Head of caudate nucleus (tissue), 42 donors: ENCODE data around the gene TENT4A.

Experiments
- DNase-seq, 42 donors: peaks; one replicate each; pipeline versions ENCODE4 v3.0.0 to v3.0.0-alpha.2; 2020 to 2021; ENCODE audit warnings: mixed read lengths in 7 of 42
- intact Hi-C: fragments of 100-400 bp; cut with DNase I; formaldehyde crosslinking; loops from one replicate; pipeline ENCODE4 v1.15.0; 2022

Gene TENT4A

GRCh38 chr5:6728011-6728794 lies 15.0 kb downstream of the TENT4A start:
- peak in 1 of 42 donors; percentile 23 for DNase-seq
- intact Hi-C loops, result no loop called here

GRCh38 chr5:6728795-6729183 lies 15.6 kb downstream of the TENT4A start:
- intact Hi-C loops, result no loop called here
- no peak for DNase-seq

DNA sequence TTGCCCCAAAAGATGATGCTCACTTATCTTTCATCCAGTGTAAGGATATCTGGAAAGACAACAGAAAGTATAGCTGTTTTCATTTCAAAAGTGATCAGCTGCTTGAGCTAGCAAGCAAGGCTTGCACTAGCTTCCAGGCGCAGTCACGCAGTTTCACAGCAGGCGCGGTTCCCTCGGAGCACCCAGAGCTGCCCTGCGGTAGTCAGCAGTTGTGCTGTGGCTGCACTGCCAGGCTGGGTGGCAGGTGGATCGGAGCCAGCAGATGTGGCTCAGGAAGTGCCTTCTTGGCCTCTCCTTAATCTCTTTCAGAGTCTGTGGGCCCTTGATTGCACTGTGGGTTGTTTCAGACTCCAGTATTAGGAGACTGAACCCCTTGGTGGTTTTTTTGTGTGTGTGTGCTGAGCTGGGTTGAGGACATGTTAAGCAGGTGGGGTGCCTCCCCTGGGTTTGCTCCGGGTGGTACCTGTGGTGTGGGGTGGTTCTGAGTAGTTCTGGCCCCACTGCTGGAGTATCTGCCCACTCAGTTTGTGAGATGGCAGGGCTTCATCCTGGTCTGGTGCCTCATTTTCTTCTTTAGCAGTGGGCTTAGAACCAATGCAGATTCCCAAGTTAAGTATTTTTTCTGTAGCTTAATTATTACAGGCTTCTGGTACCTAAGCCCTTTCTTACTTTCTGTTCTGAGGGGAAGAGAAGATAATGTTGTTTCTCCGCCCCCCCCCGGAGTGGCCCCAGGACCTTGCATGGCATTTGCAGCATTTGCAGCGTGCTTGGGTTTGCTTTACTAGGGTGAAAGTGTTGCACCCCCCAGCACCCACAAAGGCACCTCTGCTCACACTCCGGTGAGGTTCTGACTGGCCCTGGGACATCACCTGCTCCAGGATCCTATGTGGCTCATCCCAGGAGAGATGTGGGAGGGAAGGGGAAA lies 16.4 kb downstream of the TENT4A start:
- intact Hi-C loops, result no loop called here
- peak in 6 of 42 donors; percentile 26 to 48 (median 30) for DNase-seq

- DNase-seq, result peak in 21 of 42 donors; percentile 22 to 68 (median 40)
- intact Hi-C loops, result no loop called here
Measured at GRCh38 chr5:6730407-6730806, 17.2 kb downstream of the TENT4A start.

- intact Hi-C loops, result no loop called here
- no peak for DNase-seq
Measured at GRCh38 chr5:6730807-6731206, 17.6 kb downstream of the TENT4A start.

- intact Hi-C loops, result no loop called here
- DNase-seq, result peak in 1 of 42 donors; percentile 14
Measured at GRCh38 chr5:6731465-6732237, 18.4 kb downstream of the TENT4A start.

DNA sequence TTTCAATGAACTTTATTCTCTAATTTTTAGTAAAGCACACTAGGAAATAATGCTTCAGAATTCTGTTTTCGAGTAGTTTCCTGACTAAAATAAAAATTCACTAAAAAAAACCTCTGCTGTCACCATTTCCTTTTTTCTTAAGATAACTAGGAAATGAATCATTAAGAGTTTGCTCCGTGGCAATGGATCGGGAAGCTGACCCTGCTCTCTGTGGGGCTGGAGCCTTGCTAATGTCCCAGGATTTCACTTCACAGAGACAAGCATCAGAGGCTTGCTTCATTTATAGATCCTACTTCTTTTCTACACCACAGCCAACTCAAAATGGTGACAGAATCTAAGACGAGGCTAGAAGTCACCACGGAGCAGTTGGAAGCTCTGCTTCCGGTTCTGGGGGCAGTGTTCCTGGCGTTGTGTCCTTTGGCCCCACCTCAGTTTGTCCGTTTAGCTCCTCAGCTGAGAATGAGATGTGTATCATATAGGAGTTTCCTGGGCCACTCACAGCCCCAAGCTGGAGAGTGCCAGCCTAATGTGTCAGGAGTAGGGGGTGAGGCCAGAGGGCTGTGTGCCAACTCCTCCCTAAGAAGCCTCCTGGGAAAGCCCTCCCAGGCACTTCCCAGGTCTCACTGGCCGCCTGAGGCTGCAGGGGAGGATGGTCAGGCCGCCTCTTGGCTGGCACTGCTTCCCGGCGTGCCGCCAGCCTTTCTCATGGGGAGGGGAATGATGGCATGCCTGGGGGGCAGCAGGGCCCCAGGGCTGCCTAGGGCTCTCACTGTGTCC lies 19.6 kb downstream of the TENT4A start:
- intact Hi-C loops, result no loop called here

GRCh38 chr5:6733411-6734242 lies 20.4 kb downstream of the TENT4A start:
- peak in 1 of 42 donors; percentile 15 for DNase-seq
- intact Hi-C loops, result no loop called here

More for the DNA sequence above, 19.6 kb downstream of the TENT4A start:
- peak in 8 of 42 donors; percentile 17 to 50 (median 42) for DNase-seq

DNA sequence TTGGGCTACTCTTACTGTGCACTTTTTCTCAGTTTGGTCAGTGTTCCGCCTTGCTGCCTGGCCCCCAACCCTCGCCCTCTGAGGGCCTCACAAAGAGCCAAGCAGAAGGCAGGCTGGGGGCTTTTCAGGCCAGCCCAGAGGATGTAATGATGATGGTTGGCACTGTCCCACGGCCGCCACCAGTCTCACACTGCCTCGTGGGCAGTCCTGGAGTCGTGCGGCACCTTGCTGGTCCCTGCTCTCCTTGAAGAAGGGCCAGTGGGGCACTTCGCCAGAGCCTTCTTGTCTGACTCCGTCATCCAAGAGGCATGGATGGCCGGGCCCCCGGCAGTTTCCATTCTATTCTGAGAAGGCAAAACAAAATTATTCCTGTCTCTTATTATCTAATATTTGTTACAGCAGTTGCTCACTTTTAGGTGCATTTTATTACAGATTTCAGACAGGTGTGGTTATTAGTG lies 21.0 kb downstream of the TENT4A start:
- intact Hi-C loops, result no loop called here
- peak in 4 of 42 donors; percentile 11 to 34 (median 22) for DNase-seq

GRCh38 chr5:6734781-6735180 lies 21.5 kb downstream of the TENT4A start:
- intact Hi-C loops, result no loop called here
- DNase-seq, result peak in 3 of 42 donors; percentile 2 to 20 (median 9)

DNA sequence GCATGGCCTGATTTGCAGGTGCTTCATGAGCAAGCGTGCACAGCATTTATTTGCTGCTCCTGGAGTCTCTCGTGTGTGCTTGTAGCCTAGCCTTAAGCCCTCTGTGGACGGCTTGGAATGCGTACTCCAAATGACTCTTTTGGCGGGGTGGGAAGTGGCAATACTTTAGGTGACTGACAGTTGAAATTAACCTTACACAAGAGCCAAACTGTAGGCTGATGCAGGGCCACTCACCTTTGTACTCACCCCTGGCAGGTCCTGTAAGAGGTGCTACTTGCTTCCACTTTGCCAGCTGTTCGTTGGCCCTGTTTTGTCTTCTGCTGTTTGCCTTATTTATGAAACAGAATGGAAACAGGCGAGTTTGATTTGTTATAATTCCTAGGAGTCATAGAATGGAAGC lies 22.9 kb downstream of the TENT4A start:
- DNase-seq, result peak in 4 of 42 donors; percentile 1 to 19 (median 16)
- intact Hi-C loops, result no loop called here

GRCh38 chr5:6736524-6737042 lies 23.4 kb downstream of the TENT4A start:
- peak in 4 of 42 donors; percentile 7 to 29 (median 12) for DNase-seq
- intact Hi-C loops, result no loop called here

DNA sequence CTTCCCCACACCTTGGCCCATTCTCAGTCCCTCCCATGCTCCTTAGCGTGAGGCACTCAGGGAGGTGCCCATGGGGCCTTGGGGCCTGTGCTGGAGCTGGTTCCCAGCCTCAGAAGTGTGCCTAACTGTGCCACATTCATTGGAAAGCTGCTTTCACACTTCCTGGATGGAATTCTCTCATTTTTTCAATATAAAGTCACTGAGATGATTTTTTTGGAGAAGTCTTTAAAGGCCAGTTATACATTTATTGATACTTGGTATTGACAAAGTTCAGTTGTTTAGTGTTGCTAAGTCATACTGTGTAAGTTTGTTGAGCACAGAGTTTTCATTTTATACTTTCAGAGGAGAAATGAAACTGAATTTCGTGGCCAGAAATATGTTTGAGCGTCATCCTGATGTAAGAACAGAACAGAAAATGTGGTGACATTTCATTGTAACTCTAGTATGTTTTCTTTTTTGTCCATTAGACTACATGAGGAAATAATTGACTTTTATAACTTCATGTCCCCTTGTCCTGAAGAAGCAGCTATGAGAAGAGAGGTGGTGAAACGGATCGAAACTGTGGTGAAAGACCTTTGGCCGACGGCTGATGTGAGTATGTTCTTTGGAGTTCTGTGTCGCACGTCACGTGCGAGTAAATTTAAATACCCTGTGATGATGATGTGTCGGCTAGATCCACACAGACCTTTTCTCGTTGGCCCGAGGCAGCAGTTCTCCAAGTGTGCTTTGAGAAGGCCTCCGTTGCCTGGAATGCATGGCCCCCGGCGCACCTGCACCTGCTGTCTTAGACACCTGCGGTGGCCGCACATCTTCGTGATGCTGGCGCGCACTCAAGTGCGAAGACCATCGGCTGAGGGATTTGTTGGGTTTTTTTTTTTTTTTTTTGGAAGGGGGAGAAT lies 24.1 kb downstream of the TENT4A start:
- intact Hi-C loops, result no loop called here
- peak in 3 of 42 donors; percentile 6 to 28 (median 10) for DNase-seq

- intact Hi-C loops, result no loop called here
Measured at GRCh38 chr5:6739603-6740002, 26.4 kb downstream of the TENT4A start.

GRCh38 chr5:6740586-6741150 lies 27.4 kb downstream of the TENT4A start:
- DNase-seq, result peak in 4 of 42 donors; percentile 4 to 24 (median 12)
- intact Hi-C loops, result no loop called here

More at GRCh38 chr5:6739603-6740002, 26.4 kb downstream of the TENT4A start:
- DNase-seq, result peak in 4 of 42 donors; percentile 4 to 33 (median 12)
